Stimulated activated CD8-positive, alpha-beta memory T cell treated with anti-CD3 and anti-CD28 coated beads, Interleukin-12 subunit alpha, Interleukin-12 subunit beta, amount 100 ng/mL, for 1 hour (primary cell): Measurements from ENCODE around the gene OR6C2.
"Not testable (repeated sequence)": the region's sequence is repeated elsewhere in the genome, so short reads cannot be mapped to it uniquely, and the experiment has no call there.

Source experiments
- DNase-seq: peaks from one replicate; pipeline ENCODE4 v3.0.0-alpha.2; 2020; ENCODE audit warnings: low read depth

Gene OR6C2

DNA sequence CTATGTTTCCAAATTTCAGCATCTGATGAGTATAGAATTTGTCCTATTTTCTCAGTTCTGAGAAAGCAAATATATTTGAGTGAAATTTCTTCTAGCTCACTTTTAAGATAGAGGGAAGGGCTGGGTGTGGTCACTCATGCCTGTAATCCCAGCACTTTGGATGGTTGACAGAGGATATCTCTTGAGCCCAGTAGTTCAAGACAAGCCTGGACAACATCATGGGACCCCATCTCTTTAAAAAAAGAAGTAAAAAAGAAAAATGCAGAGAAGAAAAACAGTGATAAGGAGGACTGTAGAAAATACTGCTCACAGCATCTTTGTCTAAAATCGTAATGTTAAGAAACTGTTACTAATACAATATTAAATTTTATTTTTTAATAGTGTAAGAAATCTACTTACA, 28.4 kb downstream of the OR6C2 start:
- no peak for DNase-seq

DNA sequence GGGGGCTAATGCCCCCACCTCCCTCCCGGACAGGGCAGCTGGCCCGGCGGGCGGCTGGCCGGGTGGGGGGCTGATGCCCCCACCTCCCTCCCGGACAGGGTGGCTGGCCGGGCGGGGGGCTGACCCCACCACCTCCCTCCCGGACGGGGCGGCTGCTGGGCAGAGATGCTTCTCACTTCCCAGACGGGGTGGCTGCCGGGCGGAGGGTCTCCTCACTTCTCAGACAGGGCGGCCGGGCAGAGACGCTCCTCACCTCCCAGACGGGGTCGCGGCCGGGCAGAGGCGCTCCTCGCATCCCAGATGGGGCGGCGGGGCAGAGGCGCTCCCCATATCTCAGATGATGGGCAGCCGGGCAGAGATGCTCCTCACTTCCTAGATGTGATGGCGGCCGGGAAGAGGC, 35.3 kb downstream of the OR6C2 start:
- DNase-seq: not testable (repeated sequence)

DNA sequence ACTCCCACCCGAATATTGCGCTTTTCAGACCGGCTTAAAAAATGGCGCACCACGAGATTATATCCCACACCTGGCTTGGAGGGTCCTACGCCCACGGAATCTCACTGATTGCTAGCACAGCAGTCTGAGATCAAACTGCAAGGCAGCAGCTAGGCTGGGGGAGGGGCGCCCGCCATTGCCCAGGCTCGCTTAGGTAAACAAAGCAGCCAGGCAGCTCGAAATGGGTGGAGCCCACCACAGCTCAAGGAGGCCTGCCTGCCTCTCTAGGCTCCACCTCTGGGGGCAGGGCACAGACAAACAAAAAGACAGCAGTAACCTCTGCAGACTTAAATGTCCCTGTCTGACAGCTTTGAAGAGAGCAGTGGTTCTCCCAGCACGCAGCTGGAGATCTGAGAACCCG, 40.4 kb downstream of the OR6C2 start:
- DNase-seq: not testable (repeated sequence)

DNA sequence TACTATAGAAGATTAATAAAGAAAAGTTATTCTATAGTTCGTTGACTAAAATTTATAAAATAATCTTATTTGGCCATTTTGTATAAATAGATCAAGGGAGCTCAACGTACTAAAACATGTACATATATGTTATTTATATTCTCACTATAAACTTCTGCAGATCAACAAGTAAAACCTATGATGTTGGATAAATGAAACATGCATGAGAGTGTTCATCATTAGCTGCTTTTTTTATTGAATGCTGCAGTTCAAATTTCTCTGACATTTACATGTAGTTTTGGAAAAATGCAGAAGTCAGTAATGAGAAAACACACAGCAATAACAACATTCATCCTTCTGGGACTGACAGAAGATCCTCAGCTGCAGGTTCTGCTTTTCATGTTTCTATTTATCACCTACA, 48.2 kb downstream of the OR6C2 start, which contains the start of gene OR6C68:
Gene OR6C68 (plus strand): TSS at position 301 of the 400 bp plus-strand sequence. CDS start 0 bp downstream, at position 301.
- no peak for DNase-seq

DNA sequence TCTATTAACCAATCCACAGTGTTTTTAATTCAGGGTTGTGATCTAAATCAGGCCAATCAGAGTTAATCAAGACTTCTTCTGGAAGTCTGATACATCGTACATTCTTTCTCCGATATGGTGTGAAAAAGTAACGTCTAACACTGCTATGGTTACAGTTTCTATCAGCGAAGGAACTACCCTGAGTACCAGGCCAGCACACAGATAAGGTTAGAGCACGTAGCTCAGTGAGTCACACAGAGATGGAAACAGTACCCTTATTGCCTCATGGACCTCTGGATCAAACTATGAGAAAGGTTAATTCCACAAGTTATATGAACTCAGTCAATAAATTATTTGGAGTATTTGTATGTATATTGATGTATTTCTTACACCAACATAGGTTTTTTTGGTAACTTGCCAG, 51.6 kb downstream of the OR6C2 start:
- no peak for DNase-seq

DNA sequence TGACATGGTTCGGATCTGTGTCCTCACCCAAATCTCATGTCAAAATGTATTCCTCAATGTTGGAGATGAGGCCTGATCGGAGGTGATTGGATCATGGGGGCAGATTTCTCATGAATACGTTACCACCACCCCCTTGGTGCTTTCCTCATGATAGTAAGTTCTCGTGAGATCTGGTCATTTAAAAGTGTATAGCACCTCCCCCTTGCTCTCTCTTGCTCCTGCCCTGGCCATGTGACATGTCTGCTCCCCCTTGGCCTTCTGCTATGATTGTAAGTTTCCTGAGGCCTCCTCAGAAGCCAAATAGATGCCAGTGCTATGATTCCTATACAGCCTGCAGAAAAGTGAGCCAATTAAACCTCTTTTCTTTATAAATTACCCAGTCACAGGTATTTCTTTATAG, 55.4 kb downstream of the OR6C2 start:
- no peak for DNase-seq

DNA sequence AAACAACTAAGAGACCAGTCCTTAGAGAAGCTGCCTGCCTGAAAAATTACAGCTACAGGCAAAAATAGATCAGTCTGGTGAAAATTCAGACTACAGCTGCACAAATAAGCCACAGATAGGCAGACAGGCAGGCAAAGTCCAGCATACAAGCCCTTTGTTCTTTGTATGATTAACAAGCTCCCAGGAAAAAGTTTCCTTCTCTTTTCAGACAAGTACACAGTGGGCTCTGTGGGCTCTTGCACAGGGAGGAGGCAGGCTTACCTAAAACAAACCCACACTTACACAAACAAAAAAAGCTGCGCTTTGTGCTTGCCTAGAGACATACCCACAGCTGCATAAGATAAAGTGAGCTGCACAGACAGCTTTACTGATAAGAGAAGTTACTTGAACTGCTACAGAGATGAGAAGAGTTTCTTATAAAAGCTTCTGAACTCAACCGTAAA, 56.0 kb downstream of the OR6C2 start:
- DNase-seq: no peak

DNA sequence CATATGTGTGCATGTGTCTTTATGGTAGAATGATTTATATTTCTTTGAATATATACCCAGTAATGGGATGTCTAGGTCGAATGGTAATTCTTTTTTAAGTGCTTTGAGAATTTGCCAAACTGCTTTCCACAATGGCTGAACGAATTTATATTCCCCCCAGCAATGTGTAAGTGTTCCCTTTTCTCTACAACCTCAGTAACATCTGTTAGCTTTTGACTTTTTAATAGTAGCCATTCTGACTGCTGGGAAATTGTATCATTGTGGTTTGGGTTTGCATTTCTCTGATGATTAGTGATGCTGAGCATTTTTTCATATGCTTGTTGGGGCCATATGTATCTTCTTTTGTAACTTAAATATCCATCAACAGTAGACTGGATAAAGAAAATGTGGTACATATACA, 57.7 kb downstream of the OR6C2 start:
- no peak for DNase-seq
